ENCODE measurements around the gene FAM25A. TPM values are rescaled to one million over a fixed set of nuclear protein-coding genes. Genes with fewer than 3 reads are reported as not detected.
"Not testable (repeated sequence)": the region's sequence is repeated elsewhere in the genome, so short reads cannot be mapped to it uniquely, and the experiment has no call there.

Gene FAM25A
- polyA plus RNA-seq, 1 donor from 2014 or later = not detected

DNA sequence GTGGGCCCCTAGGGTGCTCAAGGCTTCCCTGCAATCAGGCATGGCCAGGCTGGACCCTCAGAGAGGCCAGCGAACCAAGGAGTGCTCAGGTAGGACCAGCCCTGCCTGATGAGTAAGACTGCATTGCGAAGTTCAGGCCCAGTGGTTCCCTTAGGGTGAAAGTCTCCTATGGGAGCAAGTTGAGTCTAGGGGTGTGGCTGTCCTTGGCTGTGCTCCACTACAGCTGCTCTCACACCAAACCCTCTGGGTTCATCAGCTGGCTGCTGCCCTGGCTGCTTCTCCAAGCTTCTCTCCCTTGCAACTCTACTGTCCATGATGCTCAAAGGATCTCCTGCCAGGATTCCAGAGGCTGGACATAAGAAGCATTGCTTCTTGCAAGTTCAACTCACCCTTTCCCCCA, 18.7 kb downstream of the FAM25A start:
- no peak overlapping the region for H3K4me3 ChIP-seq (ENCODE audit: low read length)
- H3K9ac ChIP-seq (ENCODE audit: low read length) = no peak overlapping the region
- H2AFZ ChIP-seq (ENCODE audit: low read depth, low read length) = no peak overlapping the region
- H3K27me3 ChIP-seq (ENCODE audit: insufficient read depth, low read depth, low read length) = no peaks in the 10 kb centered on the region
- H4K20me1 ChIP-seq (ENCODE audit: insufficient read depth) = no peaks in the 10 kb centered on the region
- H3K36me3 ChIP-seq (ENCODE audit: insufficient read depth, low read length) = no peaks in the 10 kb centered on the region
- no peak overlapping the region for H3K4me2 ChIP-seq (ENCODE audit: low read length)
- no peaks in the 10 kb centered on the region for H3F3A ChIP-seq (ENCODE audit: insufficient read depth, low read length, poor library complexity, severe bottlenecking)
- TF ChIP-seq EP300 (conservative IDR thresholded peaks at IDR 0.05; ENCODE audit: poor library complexity, severe bottlenecking) (no peak), POLR2AphosphoS5 (IDR thresholded peaks at IDR 0.05) (no peak), RAD21 (conservative IDR thresholded peaks at IDR 0.05) (no peak), MXI1 (conservative IDR thresholded peaks at IDR 0.05; ENCODE audit: poor library complexity, severe bottlenecking) (no peak), SMC3 (conservative IDR thresholded peaks at IDR 0.05; ENCODE audit: poor library complexity) (no peak), EZH2 (IDR thresholded peaks at IDR 0.05; ENCODE audit: borderline replicate concordance, insufficient read depth, low read length, poor library complexity, severe bottlenecking) (no peak), TAF1 (IDR thresholded peaks at IDR 0.05; ENCODE audit: low read depth) (no peak)
- TF ChIP-seq, protein P1, sequence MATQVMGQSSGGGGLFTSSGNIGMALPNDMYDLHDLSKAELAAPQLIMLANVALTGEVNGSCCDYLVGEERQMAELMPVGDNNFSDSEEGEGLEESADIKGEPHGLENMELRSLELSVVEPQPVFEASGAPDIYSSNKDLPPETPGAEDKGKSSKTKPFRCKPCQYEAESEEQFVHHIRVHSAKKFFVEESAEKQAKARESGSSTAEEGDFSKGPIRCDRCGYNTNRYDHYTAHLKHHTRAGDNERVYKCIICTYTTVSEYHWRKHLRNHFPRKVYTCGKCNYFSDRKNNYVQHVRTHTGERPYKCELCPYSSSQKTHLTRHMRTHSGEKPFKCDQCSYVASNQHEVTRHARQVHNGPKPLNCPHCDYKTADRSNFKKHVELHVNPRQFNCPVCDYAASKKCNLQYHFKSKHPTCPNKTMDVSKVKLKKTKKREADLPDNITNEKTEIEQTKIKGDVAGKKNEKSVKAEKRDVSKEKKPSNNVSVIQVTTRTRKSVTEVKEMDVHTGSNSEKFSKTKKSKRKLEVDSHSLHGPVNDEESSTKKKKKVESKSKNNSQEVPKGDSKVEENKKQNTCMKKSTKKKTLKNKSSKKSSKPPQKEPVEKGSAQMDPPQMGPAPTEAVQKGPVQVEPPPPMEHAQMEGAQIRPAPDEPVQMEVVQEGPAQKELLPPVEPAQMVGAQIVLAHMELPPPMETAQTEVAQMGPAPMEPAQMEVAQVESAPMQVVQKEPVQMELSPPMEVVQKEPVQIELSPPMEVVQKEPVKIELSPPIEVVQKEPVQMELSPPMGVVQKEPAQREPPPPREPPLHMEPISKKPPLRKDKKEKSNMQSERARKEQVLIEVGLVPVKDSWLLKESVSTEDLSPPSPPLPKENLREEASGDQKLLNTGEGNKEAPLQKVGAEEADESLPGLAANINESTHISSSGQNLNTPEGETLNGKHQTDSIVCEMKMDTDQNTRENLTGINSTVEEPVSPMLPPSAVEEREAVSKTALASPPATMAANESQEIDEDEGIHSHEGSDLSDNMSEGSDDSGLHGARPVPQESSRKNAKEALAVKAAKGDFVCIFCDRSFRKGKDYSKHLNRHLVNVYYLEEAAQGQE (IDR thresholded peaks at IDR 0.05; ENCODE audit: borderline replicate concordance) = no peak
- TF ChIP-seq, protein P2, sequence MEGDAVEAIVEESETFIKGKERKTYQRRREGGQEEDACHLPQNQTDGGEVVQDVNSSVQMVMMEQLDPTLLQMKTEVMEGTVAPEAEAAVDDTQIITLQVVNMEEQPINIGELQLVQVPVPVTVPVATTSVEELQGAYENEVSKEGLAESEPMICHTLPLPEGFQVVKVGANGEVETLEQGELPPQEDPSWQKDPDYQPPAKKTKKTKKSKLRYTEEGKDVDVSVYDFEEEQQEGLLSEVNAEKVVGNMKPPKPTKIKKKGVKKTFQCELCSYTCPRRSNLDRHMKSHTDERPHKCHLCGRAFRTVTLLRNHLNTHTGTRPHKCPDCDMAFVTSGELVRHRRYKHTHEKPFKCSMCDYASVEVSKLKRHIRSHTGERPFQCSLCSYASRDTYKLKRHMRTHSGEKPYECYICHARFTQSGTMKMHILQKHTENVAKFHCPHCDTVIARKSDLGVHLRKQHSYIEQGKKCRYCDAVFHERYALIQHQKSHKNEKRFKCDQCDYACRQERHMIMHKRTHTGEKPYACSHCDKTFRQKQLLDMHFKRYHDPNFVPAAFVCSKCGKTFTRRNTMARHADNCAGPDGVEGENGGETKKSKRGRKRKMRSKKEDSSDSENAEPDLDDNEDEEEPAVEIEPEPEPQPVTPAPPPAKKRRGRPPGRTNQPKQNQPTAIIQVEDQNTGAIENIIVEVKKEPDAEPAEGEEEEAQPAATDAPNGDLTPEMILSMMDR (IDR thresholded peaks at IDR 0.05; ENCODE audit: poor library complexity, severe bottlenecking) = no peak
- H3K9me3 ChIP-seq (ENCODE audit: low read length) = peaks cover 3% of the 10 kb centered on the region
- no peak overlapping the region for H3K27ac ChIP-seq (ENCODE audit: low read length)
- H3K79me2 ChIP-seq (replicated peaks; ENCODE audit: insufficient read depth, low read length) = no peaks in the 10 kb centered on the region
- no peaks in the 10 kb centered on the region for H3K9me2 ChIP-seq (ENCODE audit: insufficient read depth, low read length)

DNA sequence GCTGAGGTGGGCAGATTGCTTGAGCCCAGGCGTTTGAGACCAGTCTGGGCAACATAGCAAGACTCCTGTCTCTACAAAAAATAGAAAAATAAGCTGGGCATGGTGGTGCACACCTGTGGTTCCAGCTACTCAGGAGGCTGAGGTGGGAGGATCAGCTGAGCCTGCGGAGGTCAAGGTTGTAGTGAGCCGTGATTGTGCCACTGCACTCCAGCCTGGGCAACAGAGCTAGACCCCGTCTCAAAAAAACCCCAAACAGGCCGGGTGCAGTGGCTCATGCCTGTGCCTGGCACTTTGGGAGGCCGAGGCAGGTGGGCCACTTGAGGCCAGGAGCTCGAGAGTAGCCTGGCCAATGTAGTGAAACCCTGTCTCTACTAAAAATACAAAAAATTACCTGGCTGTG, 23.5 kb downstream of the FAM25A start:
- not testable (repeated sequence) for H3K4me3 ChIP-seq (ENCODE audit: low read length); H3K36me3 ChIP-seq (ENCODE audit: insufficient read depth, low read length); H3K9ac ChIP-seq (ENCODE audit: low read length); H3K9me2 ChIP-seq (ENCODE audit: insufficient read depth, low read length); H3K79me2 ChIP-seq (replicated peaks; ENCODE audit: insufficient read depth, low read length); H3K4me2 ChIP-seq (ENCODE audit: low read length); H3K27me3 ChIP-seq (ENCODE audit: insufficient read depth, low read depth, low read length); H2AFZ ChIP-seq (ENCODE audit: low read depth, low read length); H3K9me3 ChIP-seq (ENCODE audit: low read length); H3K27ac ChIP-seq (ENCODE audit: low read length); H4K20me1 ChIP-seq (ENCODE audit: insufficient read depth); H3F3A ChIP-seq (ENCODE audit: insufficient read depth, low read length, poor library complexity, severe bottlenecking)

DNA sequence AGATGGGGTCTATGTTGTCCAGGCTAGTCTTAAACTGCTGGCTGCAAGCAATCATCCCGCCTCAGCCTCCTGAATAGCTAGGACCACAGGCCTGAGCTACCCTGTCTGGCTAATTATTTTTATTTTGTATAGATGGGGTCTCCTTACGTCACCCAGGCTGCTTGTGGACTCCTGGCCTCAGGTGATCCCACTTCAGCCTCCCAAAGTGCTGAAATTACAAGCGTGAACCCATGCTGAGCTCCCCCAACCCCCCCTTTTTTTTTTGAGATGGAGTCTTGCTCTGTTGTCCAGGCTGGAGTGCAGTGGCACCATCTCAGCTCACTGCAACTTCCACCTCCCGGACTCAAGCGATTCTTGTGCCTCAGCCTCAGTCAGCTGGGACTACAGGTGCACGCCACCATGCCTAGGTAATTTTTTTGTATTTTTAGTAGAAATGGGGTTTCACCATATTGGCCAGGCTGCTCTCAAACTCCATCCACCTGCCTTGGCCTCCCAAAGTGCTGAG, 25.4 kb downstream of the FAM25A start:
- no peak overlapping the region for H3K4me3 ChIP-seq (ENCODE audit: low read length)
- TF ChIP-seq TAF1 (IDR thresholded peaks at IDR 0.05; ENCODE audit: low read depth) = no peak
- no peak for TF ChIP-seq MXI1 (conservative IDR thresholded peaks at IDR 0.05; ENCODE audit: poor library complexity, severe bottlenecking)
- TF ChIP-seq EP300 (conservative IDR thresholded peaks at IDR 0.05; ENCODE audit: poor library complexity, severe bottlenecking) = no peak
- TF ChIP-seq, protein P1 (IDR thresholded peaks at IDR 0.05; ENCODE audit: borderline replicate concordance) = no peak
- no peak for TF ChIP-seq SMC3 (conservative IDR thresholded peaks at IDR 0.05; ENCODE audit: poor library complexity)
- TF ChIP-seq EZH2 (IDR thresholded peaks at IDR 0.05; ENCODE audit: borderline replicate concordance, insufficient read depth, low read length, poor library complexity, severe bottlenecking) = no peak
- no peak for TF ChIP-seq POLR2AphosphoS5 (IDR thresholded peaks at IDR 0.05)
- no peak for TF ChIP-seq RAD21 (conservative IDR thresholded peaks at IDR 0.05)
- H3K36me3 ChIP-seq (ENCODE audit: insufficient read depth, low read length) = no peaks in the 10 kb centered on the region
- H3K79me2 ChIP-seq (replicated peaks; ENCODE audit: insufficient read depth, low read length) = no peaks in the 10 kb centered on the region
- H4K20me1 ChIP-seq (ENCODE audit: insufficient read depth) = no peaks in the 10 kb centered on the region
- H3K9ac ChIP-seq (ENCODE audit: low read length) = no peak overlapping the region
- H2AFZ ChIP-seq (ENCODE audit: low read depth, low read length) = no peak overlapping the region
- H3K9me3 ChIP-seq (ENCODE audit: low read length) = no peaks in the 10 kb centered on the region
- no peak overlapping the region for H3K27ac ChIP-seq (ENCODE audit: low read length)
- H3K27me3 ChIP-seq (ENCODE audit: insufficient read depth, low read depth, low read length) = no peaks in the 10 kb centered on the region
- no peaks in the 10 kb centered on the region for H3K9me2 ChIP-seq (ENCODE audit: insufficient read depth, low read length)
- no peaks in the 10 kb centered on the region for H3F3A ChIP-seq (ENCODE audit: insufficient read depth, low read length, poor library complexity, severe bottlenecking)
- H3K4me2 ChIP-seq (ENCODE audit: low read length) = no peak overlapping the region
